GM19463 (cell line): ENCODE measurements around the gene F2R.
"Not testable (repeated sequence)": the region's sequence is repeated elsewhere in the genome, so short reads cannot be mapped to it uniquely, and the experiment has no call there.

ENCODE experiments used
- ATAC-seq: cut with Tn5 transposase; IDR thresholded peaks from one replicate; pipeline ENCODE4 v1.9.1; 2021; ENCODE audit warnings: mild to moderate bottlenecking, moderate library complexity; ENCODE audit not compliant: unreplicated experiment

F2R gene

DNA sequence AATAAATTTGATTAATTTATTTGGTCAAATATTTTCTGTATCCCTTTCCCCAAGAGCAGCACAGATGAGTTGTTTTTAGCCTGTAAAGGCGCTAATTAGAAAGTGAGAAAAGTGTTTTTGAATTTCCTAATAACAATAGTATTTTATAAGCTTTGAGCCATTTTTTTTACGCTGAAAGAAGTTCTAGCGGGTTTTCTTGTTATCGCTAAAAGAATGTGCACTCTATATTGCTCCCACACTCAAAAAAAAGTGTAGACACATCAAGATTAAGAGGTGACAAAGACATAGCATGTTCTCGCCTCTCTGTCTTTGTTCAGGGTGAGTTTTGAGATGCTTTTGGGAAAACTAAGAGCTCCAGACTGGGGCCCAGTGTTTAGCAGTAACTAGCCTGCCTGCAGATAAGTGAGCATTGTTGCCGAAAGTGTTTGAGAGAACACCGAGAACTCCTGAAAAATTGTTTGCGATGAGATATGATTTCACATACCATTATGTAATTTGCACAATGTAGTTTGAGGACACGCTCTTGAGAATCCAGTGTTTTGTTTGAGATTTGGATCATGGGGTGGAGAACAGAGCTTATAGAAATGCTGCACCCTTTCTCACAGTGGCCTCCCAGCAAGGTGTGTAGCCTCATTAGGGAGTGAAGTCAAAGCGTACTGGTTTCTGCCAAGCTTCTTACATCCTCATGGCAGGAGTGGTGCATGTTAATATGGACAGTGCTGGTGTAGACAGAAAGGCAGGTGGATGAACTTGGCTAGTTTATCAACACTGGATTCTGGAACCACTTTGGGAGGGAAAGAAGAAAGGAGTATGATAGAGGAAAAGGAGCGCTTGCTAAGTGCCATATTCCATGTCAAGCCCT is 1.5 kb downstream of the F2R start:
- ATAC-seq = no peak

DNA sequence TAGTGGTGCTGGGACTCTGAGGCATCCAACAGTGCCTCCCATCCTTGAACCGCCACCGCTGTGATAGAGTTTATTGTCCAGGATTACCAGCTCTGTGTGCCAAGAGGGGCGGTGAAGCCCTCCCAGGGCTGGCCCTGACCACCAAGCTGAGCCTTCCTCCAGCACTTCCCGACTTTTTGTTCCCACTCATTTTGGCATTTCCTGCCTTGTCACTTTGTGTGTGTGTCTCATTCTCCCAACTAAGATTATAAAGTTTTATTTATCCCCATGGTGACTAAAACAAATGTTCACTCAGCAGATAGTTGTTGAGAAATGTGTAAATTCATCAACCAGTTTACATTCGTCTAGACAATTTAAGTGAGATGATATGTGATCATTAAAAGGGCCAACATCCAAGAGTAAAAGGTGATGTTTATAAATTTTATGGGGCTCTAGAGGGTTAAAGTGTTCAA is 2.5 kb downstream of the F2R start:
- no peak for ATAC-seq

DNA sequence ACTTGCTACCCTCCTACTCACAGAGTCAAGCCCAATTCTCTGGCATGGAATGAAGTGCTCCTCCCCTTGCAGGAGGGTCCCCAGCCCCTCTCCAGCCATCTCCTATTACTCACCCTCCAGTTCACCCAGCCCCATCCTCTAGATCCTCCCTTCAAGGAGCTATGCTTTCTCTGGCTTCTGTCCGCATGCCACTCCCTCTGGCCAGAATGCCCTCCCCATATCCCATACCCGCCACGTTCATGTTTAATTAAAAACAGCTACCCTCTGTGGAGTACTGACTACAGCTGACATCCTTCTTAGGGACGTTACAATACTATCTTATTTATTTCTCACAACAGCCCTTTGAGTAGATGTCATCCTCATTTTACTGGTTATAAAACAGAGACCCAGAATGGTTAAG is 3.0 kb downstream of the F2R start:
- no peak for ATAC-seq

DNA sequence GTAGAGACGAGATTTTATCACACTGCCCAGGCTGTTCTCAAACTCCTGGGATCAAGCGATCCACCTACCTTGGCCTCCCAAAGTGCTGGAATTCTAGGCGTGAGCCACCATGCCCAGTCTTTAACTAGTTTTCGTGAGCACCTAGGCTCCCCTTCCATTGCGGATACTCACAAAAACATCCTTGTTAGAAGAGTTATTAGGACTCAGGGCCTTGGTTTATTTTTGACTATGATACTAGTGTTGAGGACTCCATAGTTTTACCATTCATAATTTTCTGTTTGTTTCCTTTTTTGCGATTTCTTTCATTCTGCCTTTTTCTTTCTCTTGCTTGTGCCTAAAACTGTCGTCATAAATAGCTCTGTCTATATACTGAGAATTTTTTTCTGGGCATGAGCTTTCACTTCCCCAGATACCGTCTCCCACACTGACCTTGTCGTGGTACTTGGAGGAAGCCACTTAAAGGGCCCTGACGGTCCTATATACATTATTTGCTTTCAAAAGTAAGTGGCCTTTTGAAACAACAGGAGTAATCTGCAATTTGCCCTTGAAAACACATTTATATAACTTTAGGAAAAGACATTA is 5.2 kb downstream of the F2R start:
- ATAC-seq = peak; percentile 97

DNA sequence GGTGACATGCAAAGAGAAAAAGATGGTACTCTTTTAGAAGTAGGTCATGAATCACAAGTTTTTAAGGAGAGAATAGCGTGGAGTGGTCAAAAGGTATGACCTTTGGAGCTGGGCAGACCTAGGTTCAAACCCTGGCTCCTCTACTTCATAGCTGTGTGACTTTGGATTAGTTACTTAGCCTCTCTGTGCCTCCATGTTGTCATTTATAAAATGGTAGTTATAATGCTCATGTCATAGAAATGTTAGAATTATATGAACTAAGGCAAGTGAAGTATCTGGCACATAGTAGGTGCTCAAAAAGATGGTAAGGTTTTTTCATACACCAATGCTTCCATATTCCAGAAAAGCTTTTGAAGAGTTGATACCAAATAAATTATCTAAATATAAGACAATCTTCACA is 7.3 kb downstream of the F2R start:
- ATAC-seq = no peak

DNA sequence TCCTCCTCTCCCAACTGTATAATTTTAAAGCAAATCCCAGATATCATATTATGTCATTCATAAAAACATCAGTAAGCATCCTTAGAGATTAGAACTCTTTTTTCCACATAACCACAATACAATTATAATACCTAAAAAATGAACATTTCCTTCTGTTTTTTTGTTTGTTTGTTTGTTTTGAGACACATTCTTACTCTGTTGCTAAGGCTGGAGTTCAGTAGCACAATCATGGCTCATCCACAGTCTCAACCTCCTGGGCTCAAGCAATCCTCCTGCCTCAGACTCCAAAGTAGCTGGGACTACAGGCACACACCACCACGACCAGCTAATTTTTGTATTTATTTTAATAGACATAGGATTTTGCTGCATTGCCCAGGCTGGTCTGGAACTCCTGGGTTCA is 8.0 kb downstream of the F2R start:
- no peak for ATAC-seq

DNA sequence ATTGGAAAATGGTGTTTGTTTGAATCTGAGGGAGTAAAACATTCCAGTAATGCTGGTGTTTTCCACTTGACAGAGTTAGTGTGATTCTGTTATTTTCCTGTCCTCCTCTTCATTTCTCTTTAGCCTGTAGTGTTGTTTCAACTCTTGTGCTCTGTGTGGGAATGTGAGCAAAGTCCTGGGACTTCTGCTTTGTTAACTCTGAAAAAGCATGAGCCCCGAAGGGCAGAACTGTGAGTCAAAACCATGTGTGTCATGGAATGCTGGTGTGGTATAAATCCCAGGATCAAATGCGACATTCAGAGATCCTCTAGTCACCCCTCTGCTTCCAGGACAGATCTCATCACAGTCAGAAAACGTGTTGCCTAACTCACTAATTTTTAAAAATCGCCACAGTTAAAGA is 8.9 kb downstream of the F2R start:
- no peak for ATAC-seq

DNA sequence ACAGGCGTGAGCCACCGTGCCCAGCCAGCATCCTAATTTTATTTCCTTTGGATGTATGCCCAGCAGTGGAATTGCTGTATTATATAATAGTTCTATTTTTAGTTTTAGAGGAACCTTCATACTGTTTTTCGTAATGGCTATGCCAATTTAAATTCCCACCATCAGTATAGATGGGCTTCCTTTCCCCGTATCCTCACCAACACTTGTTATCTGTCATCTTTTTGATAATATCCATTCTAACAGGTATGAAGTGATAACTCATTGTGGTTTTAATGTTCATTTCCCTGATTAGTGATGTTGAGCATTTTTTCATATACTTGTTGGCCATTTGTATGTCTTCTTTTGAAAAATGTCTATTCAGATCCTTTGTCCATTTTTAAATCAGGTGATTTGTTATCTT is 13.0 kb downstream of the F2R start:
- no peak for ATAC-seq

DNA sequence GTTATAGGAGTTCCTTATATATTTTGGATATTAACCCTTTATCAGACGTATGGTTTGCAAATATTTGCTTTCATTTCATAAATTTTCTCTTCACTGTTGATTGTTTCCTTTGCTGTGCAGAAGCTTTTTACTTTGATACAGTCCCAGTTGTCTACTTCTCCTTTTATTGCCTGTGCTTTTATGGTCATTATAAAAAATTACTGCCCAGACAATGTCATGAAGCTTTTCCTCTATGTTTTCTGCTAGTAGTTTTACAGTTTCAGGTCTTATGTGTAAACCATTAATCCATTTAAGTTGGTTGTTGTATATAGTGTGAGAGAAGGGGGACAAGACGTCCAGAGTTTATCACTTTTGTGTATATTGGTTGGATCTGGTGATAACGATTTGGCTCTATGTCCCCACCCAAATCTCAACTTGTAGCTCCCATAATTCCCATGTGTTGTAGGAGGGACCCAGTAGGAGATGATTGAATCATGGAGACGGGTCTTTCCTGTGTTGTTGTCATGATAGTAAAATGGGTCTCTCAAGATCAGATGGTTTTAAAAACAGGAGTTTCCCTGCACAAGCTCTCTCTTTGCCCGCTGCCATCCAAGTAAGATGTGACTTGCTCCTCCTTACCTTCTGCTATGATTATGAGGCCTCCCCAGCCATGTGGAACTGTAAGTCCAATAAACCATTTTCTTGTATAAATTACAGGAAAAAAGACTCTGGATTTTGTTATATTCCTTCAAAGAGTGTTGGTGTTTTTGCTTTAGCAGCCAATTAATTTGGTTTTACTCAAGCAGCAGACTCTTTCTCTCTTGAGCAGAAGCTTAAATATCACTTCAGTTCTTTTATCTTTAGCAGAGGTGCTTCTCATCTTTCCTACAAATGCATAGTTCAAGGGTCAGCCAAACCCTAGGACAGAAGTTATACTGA is 13.7 kb downstream of the F2R start:
- ATAC-seq = no peak

DNA sequence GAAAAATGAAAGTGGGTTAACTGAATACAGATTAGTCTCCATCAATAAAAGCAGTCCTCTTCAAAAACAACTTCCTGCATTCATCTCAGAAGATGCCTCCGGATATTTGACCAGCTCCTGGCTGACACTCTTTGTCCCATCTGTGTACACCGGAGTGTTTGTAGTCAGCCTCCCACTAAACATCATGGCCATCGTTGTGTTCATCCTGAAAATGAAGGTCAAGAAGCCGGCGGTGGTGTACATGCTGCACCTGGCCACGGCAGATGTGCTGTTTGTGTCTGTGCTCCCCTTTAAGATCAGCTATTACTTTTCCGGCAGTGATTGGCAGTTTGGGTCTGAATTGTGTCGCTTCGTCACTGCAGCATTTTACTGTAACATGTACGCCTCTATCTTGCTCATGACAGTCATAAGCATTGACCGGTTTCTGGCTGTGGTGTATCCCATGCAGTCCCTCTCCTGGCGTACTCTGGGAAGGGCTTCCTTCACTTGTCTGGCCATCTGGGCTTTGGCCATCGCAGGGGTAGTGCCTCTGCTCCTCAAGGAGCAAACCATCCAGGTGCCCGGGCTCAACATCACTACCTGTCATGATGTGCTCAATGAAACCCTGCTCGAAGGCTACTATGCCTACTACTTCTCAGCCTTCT is 16.6 kb downstream of the F2R start:
- no peak for ATAC-seq

DNA sequence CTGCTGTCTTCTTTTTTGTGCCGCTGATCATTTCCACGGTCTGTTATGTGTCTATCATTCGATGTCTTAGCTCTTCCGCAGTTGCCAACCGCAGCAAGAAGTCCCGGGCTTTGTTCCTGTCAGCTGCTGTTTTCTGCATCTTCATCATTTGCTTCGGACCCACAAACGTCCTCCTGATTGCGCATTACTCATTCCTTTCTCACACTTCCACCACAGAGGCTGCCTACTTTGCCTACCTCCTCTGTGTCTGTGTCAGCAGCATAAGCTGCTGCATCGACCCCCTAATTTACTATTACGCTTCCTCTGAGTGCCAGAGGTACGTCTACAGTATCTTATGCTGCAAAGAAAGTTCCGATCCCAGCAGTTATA is 17.1 kb downstream of the F2R start:
- no peak for ATAC-seq

DNA sequence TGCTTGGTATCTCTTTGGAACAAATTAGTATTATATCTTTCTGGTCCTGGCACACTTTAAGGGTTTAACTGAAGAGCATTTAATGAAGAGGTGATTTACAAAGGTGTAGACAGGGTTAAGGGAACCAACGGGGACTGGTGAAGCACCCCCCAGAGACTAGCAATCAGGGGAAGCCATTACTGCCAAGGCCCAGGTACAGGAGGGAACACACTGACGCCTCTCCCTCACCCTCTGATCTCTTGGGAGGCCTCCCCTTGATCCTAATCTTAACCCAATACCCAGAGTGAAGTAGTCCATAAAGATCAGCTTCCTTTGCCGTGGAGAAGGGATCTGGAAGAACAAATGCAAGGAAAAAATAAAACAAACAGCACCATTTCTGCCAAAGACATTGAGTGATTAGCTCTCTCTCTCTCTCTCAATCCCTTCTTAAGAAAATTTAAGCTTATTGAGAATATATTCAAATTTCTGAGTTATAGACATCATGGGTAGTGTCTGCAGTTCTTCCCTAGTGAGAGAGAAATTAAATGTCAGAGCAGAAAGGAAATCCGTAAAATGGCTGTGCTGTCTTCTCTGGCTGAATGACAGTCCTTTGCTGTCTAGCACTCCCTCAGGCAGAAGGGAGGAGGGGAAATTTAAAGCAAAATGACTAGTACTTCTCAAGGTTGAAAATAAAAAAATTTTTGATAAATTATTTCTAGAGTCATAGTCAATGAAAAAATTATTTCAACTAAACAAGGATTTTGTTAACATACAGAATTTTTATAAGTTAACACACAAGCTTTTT is 20.0 kb downstream of the F2R start:
- ATAC-seq = no peak

DNA sequence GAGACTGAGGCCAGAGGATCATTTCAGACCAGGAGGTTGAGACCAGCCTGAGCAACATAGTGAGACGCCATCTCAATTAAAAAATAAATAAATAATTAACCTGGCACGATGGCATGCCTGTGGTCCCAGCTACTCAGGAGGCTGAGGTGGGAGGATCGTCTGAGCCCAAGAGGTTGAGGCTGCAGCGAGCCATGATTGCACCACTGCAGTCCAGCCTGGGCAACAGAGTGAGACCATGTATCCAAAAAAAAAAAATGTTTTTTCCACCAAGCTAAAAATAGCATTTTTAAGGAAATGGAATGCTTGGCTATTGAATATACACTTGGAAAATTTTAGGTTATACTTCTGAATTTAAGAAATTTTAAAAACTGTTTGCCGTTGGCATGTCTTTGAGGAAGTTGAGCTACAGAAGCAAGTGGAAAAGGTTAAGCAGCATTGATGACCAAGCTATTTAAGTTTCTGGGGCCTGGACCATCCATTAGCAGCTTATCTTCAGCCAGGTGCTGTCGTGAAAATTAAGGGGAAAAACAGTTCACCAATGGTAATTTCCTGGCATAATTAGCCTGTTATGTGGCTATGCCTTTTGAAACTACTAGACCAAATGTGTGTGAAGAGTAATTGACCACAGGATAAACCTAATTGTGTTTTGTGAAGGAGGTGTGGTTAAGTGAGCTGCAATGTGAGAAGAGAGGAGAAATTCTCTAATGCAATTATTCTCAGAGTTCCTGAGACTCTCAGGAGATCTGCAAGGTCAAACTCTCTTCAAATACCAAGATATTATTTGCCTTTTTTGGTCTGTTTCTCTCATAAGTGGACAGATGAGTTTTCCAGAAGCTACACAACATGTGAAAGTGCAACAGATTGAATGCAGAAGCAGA is 21.0 kb downstream of the F2R start:
- ATAC-seq = peak; percentile 38

DNA sequence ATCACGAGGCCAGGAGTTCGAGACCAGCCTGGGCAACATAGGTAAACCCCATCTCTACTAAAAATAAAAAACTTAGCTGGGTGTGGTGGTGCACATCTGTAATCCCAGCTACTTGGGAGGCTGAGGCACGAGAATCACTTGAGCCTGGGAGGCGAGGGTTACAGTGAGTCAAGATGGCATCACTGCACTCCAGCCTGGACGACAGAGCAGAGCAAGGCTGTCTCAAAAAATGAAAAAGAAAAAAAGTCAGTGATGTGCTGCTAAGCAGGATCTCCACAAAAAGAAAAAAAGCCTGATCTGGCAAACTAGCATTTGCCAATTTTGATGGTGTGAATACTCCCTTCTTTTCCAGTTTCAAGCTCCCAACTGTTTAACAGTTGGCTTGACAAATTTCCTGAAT is 21.9 kb downstream of the F2R start:
- ATAC-seq = no peak

DNA sequence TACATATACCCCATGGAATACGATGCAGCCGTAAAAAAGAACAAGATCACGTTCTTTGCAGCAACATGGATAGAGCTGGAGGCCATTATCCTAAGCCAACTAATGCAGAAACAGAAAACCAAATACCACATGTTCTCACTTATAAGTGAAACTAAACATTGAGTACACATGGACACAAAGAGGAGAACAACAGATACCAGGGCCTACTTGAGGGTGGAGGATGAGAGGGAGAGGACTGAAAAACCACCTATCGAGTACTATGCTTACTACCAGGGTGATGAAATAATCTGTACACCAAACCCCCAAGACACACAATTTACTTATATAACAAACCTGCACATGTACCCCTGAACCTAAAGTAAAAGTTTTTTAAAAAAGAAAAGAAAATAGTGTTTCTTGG is 25.6 kb downstream of the F2R start:
- ATAC-seq = not testable (repeated sequence)

DNA sequence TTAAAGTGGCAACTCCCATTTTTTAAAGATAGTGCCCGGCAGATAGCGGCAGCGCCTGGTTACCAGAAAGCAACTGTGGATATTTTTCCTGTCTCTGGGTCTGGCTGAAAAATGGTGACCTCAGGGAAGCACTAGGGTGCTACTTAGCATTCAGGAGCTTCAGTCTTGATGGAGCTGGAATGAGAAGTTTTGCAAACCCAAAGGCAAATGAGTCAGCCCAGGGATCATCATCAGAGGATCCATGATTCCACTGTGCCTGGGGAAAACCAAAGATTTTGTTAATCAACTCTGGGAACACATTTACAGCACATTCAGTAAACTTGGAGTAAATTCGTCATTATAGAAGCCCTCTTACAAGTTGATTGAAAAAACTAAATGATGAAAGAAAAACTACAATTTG is 26.7 kb downstream of the F2R start:
- no peak for ATAC-seq

DNA sequence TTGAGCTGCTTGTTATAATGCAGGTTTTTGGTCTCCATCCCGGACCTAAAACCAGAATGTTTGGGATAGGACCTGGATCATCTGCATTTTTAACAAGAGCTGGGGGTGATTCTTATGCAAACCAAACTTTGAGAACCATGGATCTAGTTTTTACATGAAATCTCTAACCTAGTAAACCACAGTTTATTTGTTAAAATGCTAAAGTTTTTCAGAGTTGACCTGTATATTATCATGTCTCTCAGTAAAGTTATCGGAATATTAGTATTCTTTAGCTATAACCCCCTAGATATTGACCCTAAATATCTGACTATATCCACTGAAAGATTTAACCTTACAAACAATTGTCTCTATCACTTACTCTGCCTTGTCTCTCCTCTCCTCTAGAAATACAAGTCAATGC is 28.7 kb downstream of the F2R start:
- ATAC-seq = no peak

DNA sequence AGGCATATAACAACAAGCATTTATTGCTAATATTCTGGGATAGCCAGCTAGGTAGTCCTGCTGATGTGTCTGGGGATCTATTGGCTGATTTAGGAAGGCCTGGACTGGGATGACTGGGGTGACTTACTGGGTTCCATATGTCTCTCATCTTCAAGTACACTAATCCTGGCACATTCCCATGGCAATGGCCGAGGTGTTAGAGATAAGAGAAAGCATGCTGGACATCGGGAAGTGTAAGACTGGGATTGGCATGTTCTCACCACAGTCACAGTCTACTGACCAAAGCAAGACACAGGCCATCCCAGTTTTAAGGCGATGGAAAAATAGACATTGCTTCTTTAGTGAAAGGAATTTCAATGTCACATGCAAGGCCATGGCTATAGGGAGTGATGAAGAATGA is 29.7 kb downstream of the F2R start:
- ATAC-seq = no peak

DNA sequence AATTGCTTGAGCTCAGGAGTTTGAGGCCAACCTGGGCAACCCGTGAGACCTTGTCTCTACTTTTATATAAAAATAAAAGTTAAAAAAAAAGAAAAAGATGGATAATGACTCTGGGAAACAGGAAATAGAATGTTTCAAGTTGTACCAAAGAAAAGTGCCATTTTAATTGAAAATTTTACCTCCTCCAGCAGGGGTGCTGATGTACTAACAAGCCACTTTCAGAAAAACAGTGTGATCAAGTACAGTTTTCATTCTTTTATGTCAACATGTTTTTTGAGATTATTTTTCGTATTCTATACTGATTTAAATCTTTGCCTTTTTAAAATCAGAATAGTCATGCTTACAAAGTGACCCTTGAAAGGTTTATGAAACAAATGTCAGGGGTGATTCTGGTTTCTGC is 30.8 kb downstream of the F2R start:
- no peak for ATAC-seq
